ENCODE measurements around the gene HS6ST3. TPM values are rescaled to one million over a fixed set of nuclear protein-coding genes. Genes with fewer than 3 reads are reported as not detected.

Gene HS6ST3
- total RNA-seq, 1 experiment from 2014 or later, result not detected

DNA sequence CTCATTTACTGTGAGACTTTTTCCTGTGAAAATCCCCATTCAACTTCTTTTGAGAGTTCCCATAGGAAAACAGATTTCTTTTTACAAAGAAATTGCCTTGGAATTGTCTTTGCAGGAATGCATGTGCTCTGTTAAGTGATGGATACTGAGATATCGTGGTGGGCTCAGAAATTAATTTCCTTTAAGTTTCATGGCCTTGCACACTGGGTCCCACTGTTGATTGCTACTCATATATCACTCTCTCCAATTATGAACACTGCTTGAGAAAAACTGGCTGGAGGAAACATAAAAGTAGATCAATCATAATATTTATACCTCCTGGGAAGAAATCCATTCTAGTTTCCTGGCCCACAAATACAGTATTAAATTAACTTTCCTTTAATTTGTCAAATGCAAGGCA lies 773.1 kb downstream of the HS6ST3 start:
- no peak for DNase-seq
- TF ChIP-seq, protein P1, sequence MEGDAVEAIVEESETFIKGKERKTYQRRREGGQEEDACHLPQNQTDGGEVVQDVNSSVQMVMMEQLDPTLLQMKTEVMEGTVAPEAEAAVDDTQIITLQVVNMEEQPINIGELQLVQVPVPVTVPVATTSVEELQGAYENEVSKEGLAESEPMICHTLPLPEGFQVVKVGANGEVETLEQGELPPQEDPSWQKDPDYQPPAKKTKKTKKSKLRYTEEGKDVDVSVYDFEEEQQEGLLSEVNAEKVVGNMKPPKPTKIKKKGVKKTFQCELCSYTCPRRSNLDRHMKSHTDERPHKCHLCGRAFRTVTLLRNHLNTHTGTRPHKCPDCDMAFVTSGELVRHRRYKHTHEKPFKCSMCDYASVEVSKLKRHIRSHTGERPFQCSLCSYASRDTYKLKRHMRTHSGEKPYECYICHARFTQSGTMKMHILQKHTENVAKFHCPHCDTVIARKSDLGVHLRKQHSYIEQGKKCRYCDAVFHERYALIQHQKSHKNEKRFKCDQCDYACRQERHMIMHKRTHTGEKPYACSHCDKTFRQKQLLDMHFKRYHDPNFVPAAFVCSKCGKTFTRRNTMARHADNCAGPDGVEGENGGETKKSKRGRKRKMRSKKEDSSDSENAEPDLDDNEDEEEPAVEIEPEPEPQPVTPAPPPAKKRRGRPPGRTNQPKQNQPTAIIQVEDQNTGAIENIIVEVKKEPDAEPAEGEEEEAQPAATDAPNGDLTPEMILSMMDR (IDR thresholded peaks at IDR 0.05; ENCODE audit: insufficient read depth in 1 of 2, low read depth in 1 of 2, low read length in 1 of 2, severe bottlenecking in 1 of 2, unreplicated experiment in 1 of 2), result no peak
- Histone ChIP-seq H3K9me3 (no peaks in the 10 kb centered on the region), H3K4me3 (ENCODE audit: low read depth, low read length) (no peak overlapping the region), H3K36me3 (ENCODE audit: control insufficient read depth, insufficient read depth, low read length) (no peaks in the 10 kb centered on the region), H3K4me1 (no peaks in the 10 kb centered on the region), H3K27me3 (replicated peaks; ENCODE audit: control insufficient read depth, insufficient read depth, low read length) (no peaks in the 10 kb centered on the region)
- ChIA-PET POLR2A (no interaction called here), CTCF (no interaction called here)
- Mint-ChIP-seq H3K27me3 (ENCODE audit: insufficient read depth, unreplicated experiment) (peaks cover 12% of the 10 kb centered on the region), H3K36me3 (ENCODE audit: insufficient read depth, unreplicated experiment) (no peaks in the 10 kb centered on the region), H3K4me1 (ENCODE audit: low read depth, unreplicated experiment) (no peaks in the 10 kb centered on the region), H3K27ac (ENCODE audit: unreplicated experiment) (no peak overlapping the region), H3K4me3 (ENCODE audit: unreplicated experiment) (no peak overlapping the region), H3K9me3 (ENCODE audit: unreplicated experiment) (no peaks in the 10 kb centered on the region)
- no TSS peak for BruUV-seq (replicated peaks)
- intact Hi-C loops (cut with micrococcal nuclease; ENCODE audit: unreplicated experiment), result no loop called here

DNA sequence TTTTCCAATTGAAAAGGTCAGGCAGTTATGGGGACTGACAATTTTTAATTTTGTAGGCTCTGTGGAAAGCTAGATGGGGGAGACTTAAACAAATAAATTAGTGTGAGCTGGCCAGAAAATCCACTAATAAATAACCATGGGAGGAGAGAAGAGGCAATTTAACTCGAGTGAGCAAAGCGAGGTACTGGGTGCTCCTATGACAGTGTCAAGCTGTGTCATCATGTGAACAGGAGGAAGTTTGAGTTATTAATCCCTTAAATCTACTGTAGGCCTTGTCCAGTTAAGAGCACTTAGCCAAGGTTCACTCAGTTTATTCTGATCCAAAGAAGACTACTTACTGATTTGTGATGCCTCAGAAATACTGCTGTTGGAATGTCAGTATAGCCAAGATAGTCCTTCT lies 781.6 kb downstream of the HS6ST3 start:
- H3K27me3 Mint-ChIP-seq (ENCODE audit: insufficient read depth, unreplicated experiment), result peaks cover 20% of the 10 kb centered on the region
- ChIA-PET POLR2A (interaction anchor here (0.6 kb wide), 1 partner anchor 12 kb away, joined by 4 read pairs; no protein-coding TSS in a partner anchor), CTCF (no interaction called here)
- TF ChIP-seq, protein P1 (IDR thresholded peaks at IDR 0.05; ENCODE audit: insufficient read depth in 1 of 2, low read depth in 1 of 2, low read length in 1 of 2, severe bottlenecking in 1 of 2, unreplicated experiment in 1 of 2), result no peak
- peaks cover 7% of the 10 kb centered on the region for H3K9me3 Mint-ChIP-seq (ENCODE audit: unreplicated experiment)
- no peak overlapping the region for H3K27ac Mint-ChIP-seq (ENCODE audit: unreplicated experiment)
- no peak overlapping the region for H3K4me3 ChIP-seq (ENCODE audit: low read depth, low read length)
- DNase-seq, result no peak
- intact Hi-C loops (cut with micrococcal nuclease; ENCODE audit: unreplicated experiment), result no loop called here
- no peaks in the 10 kb centered on the region for H3K9me3 ChIP-seq
- H3K36me3 Mint-ChIP-seq (ENCODE audit: insufficient read depth, unreplicated experiment), result no peaks in the 10 kb centered on the region
- H3K27me3 ChIP-seq (replicated peaks; ENCODE audit: control insufficient read depth, insufficient read depth, low read length), result peaks cover 1% of the 10 kb centered on the region
- no peaks in the 10 kb centered on the region for H3K4me1 ChIP-seq
- BruUV-seq (replicated peaks), result no TSS peak
- H3K4me1 Mint-ChIP-seq (ENCODE audit: low read depth, unreplicated experiment), result no peaks in the 10 kb centered on the region
- no peaks in the 10 kb centered on the region for H3K36me3 ChIP-seq (ENCODE audit: control insufficient read depth, insufficient read depth, low read length)
- H3K4me3 Mint-ChIP-seq (ENCODE audit: unreplicated experiment), result no peak overlapping the region

DNA sequence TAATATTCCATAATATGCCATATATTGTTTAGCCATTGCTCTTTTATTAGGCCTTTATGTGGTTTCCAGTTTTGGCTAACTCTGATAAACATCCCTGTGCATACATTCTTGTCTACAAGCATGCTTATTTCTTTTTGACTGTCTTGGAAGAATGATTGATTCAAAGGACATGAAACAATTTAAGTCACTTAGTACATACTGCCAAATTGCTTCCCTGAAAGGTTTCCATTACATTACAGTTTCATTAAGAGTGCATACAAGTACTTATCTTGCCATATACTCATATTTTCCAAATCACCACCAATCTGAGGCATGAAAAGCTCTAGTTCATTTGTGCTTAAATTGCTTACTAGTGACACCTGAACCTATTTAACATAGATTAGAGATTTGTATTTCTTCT lies 790.5 kb downstream of the HS6ST3 start:
- H3K27me3 ChIP-seq (replicated peaks; ENCODE audit: control insufficient read depth, insufficient read depth, low read length), result peaks cover 1% of the 10 kb centered on the region
- no peak overlapping the region for H3K4me3 ChIP-seq (ENCODE audit: low read depth, low read length)
- Mint-ChIP-seq H3K27me3 (ENCODE audit: insufficient read depth, unreplicated experiment) (peaks cover 20% of the 10 kb centered on the region), H3K36me3 (ENCODE audit: insufficient read depth, unreplicated experiment) (no peaks in the 10 kb centered on the region), H3K4me1 (ENCODE audit: low read depth, unreplicated experiment) (no peaks in the 10 kb centered on the region), H3K27ac (ENCODE audit: unreplicated experiment) (no peak overlapping the region), H3K4me3 (ENCODE audit: unreplicated experiment) (no peak overlapping the region), H3K9me3 (ENCODE audit: unreplicated experiment) (peaks cover 14% of the 10 kb centered on the region)
- ChIA-PET POLR2A (no interaction called here), CTCF (no interaction called here)
- no TSS peak for BruUV-seq (replicated peaks)
- H3K4me1 ChIP-seq, result no peaks in the 10 kb centered on the region
- intact Hi-C loops (cut with micrococcal nuclease; ENCODE audit: unreplicated experiment), result no loop called here
- TF ChIP-seq, protein P1 (IDR thresholded peaks at IDR 0.05; ENCODE audit: insufficient read depth in 1 of 2, low read depth in 1 of 2, low read length in 1 of 2, severe bottlenecking in 1 of 2, unreplicated experiment in 1 of 2), result no peak
- no peak for DNase-seq
- H3K36me3 ChIP-seq (ENCODE audit: control insufficient read depth, insufficient read depth, low read length), result no peaks in the 10 kb centered on the region
- no peaks in the 10 kb centered on the region for H3K9me3 ChIP-seq

Small RNAs within 50 kb of the gene (microRNA-seq; reads per million reads assigned to microRNA genes)
- gene MIR4501, result not detected

Other genes with a start within 250 kb of the HS6ST3 start
- 35.5 and 42.0 TPM in 2 replicates for gene UGGT2, start 36.7 kb upstream of the HS6ST3 start, total RNA-seq (2022)